Activated CD4-positive, CD25-positive, alpha-beta regulatory T cell (primary cell): Measurements from ENCODE around the gene STC2.
"Not testable (repeated sequence)": the region's sequence is repeated elsewhere in the genome, so short reads cannot be mapped to it uniquely, and the experiment has no call there.

ENCODE experiments used
- DNase-seq, 4 experiments: peaks; one replicate each; lab custom pipeline; 2025; lab: John Stamatoyannopoulos, UW

Gene STC2

DNA sequence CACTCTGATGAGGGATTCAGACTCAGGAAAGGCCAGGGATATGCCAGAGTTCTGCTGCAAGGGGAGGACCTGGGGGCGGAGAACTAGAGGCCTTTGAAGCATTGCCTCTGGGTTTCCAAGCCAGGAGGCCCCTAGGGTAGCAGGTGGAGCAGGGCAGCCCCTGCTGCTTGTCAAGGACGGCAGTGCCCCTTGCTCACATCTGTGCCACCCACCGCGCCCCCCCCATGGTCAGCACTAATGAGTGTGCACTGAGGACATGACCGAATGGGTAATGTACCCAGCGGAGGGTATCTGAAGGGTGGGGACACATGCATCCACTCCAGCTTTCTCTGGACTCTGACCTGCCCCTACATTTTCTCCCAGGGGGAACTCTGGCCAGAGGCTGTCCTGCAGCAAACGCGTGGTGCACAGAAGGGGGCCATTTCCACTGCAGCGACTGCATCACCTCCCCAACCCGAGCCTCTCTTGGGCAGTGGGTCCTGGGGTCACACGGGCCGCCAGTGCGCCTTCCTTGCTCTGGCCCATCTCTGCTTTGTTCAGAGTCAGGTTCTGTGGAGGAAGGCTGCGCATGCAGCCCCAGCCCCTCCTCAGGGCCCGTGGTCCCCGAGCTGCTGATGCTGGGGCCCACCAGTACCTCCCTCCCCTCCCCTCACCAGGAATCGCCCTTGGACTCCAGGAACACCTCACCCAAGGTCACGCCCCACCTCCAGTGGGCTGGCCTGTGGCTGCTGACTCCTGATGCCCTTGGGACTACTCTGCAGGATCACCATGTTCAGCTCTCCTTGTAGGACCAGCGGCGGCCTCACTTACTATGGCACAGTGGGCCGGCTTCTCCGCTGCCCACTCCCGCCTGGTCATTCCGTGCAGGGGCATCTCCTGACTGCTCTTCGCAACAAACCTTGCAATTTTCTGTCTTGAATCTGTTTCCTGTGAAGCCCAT is 31.2 kb downstream of the STC2 start:
- DNase-seq = no peak

DNA sequence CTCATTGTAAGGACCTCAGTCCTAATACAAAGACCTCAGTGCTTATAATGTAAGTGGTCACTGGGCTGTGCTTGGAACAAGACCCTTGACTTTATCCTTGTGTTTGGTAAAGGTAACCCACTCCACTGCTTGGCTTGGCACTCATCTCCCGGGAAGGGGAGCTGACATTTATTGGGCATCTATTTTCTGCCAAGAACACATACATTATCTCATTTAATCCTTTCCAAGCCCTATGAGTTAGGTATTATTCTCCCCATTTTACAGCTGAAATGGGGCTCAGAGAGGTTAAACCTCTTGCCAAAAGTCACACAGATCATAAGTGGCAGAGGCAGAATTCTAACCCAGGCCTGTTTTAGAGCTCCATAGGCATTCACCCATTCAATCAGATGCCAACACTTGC is 32.4 kb downstream of the STC2 start:
- no peak for DNase-seq

DNA sequence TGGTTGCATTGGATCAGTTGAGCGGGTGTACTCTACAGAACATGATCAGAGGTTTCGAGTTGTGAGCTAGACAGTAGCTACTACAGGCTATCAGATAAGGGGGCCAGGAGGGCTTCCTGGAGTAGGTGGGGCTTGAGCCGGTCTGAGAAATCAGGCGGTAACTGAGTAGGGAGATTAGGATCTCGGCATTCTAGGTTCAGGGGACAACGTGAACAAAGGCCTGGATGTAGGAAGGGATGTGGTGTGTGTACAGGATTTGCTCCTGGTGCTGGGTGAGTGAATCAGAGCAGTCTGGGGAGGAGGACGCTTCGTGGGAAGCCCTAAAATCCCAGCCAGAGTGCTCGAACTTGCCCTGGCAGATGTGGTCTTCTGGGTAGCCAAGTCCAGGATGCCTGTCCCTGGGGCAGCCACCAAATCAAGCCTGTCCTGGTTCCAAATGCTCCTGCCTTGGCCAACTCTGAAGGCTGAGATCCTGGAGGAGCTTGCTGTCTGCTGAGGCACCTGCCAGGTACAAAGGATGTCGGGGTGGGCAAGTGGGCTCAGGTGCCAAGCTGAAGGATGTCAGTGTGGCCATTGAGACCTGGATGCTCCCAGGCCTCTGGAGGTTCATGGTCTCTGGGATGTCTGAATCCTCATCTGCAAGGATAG is 33.4 kb downstream of the STC2 start:
- no peak for DNase-seq

DNA sequence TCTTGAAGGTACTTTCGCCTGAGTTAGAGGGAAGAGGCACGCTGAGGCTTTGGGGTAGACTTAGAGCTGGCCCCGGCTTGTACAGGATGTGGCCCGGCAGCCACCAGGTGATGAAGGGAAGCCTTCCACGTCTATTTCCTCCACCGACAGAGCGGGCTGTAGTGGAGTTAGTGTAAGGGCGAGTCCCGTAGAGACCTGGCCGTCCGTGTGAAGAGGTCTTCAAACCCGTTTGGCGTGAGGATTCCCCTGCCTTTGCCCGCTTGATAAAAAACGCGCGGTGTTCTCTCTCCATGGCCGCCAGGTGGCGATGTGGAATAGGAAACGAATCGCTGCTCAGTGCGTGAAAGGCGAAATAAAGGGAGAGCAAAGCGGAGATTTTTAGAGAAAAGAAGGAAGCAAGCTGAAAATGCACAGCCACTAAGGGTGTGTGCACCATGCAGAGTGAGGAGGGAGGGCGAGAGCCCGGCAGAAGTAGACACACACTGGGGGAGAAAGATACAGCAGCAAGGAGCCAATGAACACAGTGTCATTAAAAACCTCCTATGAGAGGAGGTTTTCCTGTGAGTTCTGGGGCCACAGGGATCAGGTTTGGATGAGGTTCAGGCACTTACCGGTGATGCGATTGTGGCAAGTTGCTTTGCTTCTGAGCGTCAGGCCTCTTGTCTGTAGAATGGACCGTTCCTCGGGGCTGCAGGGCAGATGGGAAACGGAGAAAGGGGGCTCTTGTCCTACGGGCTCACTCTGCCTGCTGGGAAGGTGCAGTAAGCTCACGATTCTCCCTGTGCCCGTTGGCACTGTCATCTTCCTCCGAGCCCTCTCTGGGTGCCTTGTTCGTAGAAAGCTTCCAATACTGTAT is 34.2 kb downstream of the STC2 start:
- DNase-seq = peak; percentile 7 to 51 (median 33)

DNA sequence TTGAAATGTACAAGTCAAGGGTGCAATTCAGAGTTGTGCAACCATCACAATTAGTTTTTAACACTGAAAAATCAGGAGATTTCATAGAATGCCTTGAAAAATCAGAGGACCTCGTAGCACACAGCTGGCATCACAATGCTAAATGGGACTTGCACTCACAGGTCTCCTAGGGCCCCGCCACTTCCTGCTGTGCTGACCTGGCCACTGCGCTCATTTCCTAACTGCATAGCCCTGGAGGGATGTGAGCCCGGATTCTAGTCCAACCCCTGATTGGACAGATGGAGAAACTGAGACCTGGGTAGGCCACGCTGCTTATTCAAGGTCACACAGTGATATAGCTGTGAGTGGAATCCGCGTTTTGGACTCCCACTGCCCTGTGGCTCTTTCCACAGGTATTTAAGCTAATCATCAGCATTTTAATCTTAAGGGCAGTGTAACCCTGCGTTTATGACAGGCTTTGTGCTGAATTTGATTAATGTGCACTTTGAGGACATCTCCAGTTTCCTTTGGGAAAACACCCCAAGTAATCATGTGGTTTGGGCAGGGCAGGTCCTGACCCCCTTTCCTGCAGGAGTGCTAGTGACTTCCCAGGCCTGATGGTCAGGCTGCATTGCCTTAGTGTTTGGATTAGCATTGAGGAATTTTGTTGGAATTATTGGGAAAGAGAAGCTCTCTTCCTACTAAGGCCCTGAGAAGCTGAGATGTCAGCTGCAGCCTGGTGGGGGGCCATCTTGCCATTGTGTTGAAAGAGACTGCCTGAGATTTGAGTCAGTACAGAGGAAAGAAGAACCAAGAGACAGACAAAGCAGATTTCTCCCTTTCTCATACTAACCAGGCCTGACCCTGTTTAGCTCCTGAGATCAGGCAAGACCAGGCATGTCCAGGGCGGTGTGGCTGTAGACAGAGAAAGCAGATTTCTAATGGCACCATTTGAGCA is 36.2 kb downstream of the STC2 start:
- DNase-seq = no peak

DNA sequence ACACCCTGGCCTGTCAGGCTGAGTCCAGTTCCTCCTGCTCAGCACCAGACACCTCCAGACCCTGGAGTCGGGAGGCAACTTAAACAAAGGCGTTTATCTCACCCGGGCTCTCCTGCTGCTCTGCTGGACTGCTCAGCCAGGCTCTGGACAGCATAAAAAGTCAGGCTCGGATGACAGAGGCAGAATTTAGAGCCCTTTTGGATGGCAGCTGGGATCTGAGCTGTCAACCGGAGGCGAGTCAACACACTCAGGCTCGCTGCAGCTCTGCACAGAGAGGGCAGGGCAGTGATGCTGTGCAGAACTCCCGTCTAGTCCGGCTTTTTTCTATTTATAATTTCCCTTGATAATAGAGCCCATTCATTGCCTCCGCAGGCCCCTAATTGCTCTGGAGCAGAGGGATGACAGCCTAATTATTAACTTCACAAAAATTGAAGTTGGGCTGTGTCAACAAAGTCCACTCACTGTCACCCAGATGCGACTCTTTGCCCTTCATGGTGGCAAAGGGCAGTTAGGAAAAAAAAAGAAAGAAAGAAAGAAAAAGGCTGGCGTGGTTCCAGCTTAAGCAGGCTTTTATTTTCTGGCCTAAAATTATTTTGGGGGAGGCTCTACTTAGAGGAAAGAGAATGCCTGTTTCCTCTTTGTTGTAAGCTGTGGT is 37.6 kb downstream of the STC2 start:
- no peak for DNase-seq

DNA sequence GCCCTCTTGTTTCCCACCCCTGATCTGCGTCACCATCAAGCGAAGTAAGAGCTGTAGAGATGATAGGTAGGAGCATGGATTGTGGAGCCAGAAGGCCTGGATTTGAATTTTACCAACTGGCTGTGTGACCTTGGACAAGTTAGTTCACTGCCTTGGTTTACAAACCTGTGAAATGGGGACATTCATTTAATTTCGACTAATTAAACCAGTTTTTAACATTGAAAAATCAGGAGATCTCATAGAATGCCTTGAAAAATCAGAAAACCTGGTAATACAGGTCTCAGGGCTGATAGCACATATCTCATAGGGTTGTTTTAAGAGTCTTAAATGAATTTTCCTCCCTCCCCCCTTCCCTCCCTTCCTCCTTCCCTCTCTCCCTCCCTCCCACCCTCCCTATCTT is 38.8 kb downstream of the STC2 start:
- no peak for DNase-seq

DNA sequence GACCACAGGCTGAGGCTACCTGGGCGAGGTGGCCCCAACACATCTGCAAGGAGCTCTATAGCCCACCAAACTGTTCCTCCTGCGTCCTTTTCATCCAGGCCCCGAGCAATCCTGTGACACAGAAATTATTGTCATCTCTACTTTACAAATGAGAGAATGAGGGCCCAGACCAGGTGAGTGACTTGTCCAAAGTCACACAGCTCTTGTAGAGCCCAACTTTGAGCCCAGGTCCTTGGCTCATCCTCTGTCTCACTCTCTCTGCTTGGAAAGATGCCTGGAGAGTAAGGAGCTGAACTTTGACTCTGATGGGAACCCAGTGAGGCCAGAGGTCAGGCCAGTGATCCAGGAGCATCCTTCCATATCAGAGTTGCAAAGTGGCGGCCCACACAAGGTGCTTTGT is 39.6 kb downstream of the STC2 start:
- DNase-seq = no peak

DNA sequence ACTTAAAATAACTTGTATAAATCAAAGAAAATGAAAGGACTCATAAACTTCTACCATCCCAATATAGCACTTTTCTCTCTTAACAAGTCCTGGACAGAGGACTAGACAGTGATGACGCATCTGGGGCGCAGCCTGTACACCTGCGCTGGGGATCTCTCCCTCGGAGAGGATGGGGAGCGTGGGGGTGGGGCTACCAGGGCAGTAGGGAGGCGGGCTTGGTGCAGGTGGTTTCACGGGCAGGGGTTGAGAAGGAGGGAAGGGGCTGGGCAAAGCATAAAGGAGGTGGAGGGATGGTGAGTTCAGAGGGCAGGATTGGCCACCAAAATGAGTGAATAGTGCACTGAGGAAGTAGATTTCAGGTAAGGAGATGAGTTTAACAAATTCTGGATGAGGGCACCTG is 41.1 kb downstream of the STC2 start:
- no peak for DNase-seq

DNA sequence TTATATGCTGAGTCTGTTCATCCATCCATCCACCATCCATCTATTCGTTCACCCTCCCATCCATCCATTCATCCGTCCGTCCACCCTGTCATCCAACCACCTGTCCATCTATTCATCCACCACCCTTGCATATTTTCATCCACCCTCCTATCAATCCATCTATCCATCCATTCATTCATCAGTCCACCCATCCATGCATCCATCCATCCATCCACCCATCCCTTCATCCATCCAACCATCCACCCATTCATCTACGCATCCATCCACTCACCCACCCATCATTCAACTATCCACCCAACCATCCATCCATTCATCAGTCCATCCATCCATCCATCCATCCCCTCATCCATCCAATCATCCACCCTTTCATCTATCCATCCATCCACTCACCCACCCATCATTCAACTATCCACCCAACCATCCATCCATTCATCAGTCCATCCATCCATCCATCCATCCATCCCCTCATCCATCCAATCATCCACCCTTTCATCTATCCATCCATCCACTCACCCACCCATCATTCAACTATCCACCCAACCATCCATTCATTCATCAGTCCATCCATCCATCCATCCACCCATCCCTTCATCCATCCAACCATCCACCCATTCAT is 43.8 kb downstream of the STC2 start:
- DNase-seq = not testable (repeated sequence)

DNA sequence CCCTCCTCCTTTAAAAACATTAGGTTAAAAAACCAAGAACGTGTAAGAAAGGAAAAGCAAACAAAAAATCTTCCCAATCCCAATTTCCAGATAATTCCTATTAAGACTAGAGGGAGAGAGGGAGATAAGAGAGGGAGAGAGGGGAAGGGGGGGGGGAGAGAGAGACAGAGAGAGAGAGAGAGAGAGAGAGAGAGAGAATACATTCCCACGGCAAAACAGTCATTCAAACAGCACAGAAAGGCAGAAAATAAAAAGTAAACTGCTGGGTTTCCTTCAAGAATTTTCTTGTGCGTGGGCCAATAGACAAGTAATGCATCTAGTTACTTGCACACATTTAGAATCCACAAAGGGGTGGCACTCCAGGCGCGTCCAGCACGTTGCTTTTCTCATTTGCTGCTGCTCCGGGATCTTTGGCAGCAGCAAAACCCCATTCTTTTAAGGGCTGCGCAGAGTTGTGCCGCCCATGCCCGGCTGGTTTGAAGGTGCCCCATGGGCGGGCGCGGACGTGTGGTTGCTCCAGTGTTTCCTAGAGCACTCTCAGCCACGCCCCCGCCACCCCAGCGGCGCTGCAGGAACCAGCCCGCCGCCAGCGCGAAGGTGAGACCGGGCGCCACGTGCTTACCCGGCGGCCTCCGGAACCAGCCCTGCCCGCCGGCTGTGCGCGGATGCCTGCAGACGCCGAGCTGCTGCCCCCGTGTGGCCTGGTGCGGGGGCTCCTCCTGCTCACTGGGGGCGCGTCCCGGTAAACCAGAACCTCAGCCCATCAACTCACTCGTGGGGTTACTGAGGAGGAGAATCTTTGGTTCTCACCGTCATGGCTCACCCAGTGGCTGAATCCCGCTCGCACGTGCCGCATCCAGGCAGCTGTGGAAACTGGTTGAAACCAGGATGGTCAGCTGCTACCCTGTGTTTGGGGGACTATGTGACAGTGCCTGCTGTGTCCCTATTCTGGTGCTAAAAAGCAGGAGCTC is 44.6 kb downstream of the STC2 start:
- DNase-seq = peak; percentile 24 to 44 (median 33)

DNA sequence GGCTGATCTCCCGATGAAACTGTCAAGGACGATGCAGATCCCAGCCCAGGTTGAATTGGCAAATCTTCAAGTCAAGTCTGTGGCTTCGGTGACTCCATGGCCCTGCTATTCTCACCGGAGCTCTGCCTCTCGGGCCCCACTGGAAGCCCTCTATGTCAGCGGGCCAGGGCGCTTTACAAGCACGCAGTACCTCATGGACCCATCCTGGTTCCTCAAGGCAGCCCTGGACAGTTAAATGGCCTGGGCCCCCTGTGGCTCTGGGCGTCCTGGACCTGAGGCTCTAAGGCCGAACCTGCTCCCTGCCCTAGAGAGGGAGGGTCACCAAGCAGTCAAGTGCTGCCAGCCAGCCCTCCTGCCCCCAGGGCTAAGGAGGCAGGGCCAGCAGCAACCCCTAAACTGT is 45.3 kb downstream of the STC2 start:
- no peak for DNase-seq

DNA sequence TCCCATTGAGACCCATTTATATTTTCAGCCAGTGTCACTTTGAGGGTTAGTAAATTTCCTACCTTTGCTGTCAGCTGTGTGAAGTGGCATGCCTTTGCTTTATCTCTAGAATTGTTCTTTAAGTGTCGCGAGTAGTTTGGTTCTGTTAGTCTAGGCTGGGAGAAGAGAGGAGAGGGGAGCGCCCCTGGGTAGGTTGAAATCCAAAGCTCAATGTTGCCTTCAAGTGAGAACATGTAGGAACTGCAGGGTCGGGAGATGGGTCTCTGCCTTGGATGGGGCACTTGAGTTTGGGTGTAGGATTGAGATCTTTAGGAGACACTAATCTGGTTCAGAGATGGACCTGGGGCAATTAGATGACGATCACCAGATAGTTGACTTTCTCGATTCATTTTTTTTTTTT is 46.3 kb downstream of the STC2 start:
- no peak for DNase-seq

DNA sequence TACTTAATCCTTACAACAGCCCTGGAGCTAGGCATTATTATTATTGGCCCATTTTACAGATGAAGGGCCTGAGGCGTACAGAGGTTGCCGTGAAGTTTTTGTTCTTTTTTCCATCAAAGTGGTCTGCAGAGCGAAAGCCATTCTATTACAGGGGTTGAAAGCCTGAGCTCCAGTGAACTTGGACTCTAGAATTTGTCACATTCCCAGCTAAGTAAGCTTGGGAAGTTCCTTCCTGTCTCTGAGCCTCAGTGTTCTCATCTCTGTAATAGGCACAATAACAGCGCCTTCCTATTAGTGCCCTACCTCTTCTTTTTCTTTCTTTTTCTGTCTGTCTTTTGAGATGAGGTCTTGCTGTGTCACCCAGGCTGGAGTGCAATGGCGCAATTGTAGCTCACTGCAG is 49.0 kb downstream of the STC2 start:
- no peak for DNase-seq

DNA sequence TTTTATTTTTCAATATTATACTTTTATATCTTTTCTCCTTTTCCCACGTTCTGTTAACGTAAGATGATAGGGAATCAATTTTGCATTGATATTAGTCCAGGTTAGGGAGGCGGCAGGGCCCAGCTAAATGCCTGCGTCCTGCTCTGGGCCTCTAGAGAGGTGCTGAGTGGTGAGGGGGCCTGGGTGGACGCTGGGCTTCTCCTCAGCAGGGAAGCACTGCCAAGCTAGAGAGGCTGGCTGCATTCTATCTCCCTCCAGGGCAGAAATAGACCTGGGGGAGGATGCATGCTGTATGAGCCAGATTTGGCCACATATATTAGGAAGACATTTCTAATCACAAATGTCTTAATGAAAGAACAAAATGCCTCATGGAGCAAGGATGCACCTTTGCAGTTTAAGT is 49.6 kb downstream of the STC2 start:
- DNase-seq = no peak

DNA sequence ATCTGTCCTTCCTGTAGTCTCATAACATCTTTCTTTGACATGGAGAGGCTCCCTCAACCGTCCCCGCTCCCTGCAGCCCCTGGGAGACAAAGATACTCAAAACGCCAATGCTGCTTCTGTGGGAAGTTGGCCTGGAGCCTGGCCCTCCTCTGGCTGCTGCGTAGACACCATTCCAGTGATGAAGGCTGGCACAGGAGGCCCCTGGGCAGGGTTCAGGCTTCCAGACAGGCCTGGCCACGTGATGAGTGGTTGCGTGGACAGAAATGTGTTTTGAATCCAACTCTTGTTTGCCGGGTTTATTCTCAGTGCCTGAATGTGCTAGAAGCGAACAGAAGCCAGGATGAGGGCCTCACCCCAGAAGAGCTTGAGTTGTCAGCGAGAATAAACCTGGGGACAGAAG is 50.0 kb downstream of the STC2 start:
- no peak for DNase-seq

DNA sequence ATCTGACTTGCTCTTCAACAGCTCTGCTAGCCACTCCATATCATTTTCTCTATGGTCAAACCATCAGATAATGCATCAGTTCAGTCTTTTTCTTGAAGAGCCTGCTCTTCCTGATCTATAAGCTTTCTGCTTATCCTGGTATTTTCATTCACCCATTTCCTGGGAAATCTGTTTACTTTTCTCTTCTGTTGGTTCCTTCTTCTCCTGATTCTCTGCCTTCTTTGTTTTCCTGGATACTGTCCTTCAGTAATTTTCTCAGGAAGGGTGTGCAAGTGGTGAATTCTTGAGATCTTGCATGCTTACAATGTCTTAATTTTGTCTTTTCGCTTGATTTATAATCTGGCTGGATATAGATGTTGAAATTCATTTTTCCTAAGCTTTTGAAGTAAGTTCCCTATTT is 53.4 kb downstream of the STC2 start:
- DNase-seq = no peak

DNA sequence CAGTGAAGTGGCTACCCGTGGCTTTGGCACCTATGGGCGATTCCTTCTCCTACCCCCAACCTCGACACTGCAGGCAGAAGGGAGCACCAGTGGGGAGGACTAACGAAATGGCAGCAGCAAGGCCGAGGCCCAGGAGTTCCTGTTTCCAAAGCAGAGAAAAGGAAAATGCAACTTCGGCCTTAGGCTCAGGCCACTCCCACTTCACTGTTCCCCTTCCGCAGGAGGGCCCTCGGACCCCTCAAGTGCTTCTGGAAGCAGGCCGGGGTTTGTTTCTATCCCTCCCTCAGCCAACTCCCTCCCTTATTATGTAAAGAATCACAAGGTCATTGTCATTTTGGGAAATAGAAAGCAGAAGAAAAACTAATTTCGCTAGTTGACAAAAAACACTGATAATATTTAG is 56.8 kb downstream of the STC2 start:
- DNase-seq = no peak

DNA sequence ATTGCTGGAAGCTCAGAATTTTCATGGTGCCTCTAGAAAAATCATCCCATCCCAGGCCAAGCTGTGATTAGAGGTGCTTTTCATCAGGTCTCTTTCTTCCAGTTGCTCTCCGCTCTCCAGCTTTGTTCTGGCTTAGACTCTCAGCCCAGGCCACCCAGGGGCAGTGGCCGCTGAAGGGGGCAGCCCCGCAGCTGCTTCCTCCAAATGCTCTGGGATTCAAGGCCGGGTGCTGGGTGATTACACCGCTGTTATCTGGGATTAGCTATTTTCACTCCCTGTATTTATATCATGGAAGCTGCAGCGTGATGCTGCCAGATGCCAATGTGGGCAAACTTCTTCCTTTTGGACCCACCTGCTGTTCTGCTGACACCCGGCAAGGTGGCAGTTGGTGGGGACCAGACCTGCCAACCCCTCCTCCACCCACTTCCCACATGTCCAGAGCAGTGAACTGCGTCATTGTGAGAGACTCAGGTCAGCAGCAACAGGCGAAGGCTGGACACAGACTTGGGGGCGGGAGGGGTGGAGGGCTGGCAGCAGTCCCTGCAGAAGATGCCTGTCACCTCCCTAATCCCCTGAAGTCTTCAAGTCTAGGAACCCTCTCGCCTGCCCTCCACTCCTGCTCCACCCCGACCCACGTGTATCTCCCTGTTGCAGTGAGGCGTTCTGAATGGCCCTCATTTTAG is 59.3 kb downstream of the STC2 start:
- DNase-seq = no peak
